Stimulated activated CD8-positive, alpha-beta memory T cell treated with anti-CD3 and anti-CD28 coated beads, Interleukin-4, amount 100 ng/mL, for 4 hours (primary cell): ENCODE data around the gene ROBO2.

Source experiments
- DNase-seq, 2 donors: peaks; one replicate each; pipeline ENCODE4 v3.0.0-alpha.2; 2020; ENCODE audit warnings: low read depth in 2 of 2, low spot score in 1 of 2

ROBO2 gene

GRCh38 chr3:77051591-77051990, 11.7 kb downstream of the ROBO2 start:
- no peak for DNase-seq

GRCh38 chr3:77052051-77052501, 12.2 kb downstream of the ROBO2 start:
- DNase-seq = no peak

GRCh38 chr3:77052733-77053670, 13.1 kb downstream of the ROBO2 start:
- DNase-seq = no peak

- no peak for DNase-seq
Measured at GRCh38 chr3:77053795-77054194, 13.9 kb downstream of the ROBO2 start.

GRCh38 chr3:77055841-77056341, 16.0 kb downstream of the ROBO2 start:
- DNase-seq = no peak

GRCh38 chr3:77059354-77059753, 19.5 kb downstream of the ROBO2 start:
- DNase-seq = no peak

- no peak for DNase-seq
Measured at GRCh38 chr3:77063423-77063822, 23.5 kb downstream of the ROBO2 start.

- no peak for DNase-seq
Measured at GRCh38 chr3:77065750-77066149, 25.9 kb downstream of the ROBO2 start.

GRCh38 chr3:77066829-77067228, 26.9 kb downstream of the ROBO2 start:
- no peak for DNase-seq

GRCh38 chr3:77068808-77069207, 28.9 kb downstream of the ROBO2 start:
- no peak for DNase-seq

- no peak for DNase-seq
Measured at GRCh38 chr3:77071364-77071763, 31.5 kb downstream of the ROBO2 start.

GRCh38 chr3:77071809-77072208, 31.9 kb downstream of the ROBO2 start:
- DNase-seq = no peak

- DNase-seq = no peak
Measured at GRCh38 chr3:77072232-77072631, 32.3 kb downstream of the ROBO2 start.

- no peak for DNase-seq
Measured at GRCh38 chr3:77078279-77078678, 38.4 kb downstream of the ROBO2 start.

- no peak for DNase-seq
Measured at GRCh38 chr3:77079988-77080610, 40.2 kb downstream of the ROBO2 start.

GRCh38 chr3:77081240-77081661, 41.4 kb downstream of the ROBO2 start:
- no peak for DNase-seq

GRCh38 chr3:77084511-77084910, 44.6 kb downstream of the ROBO2 start:
- no peak for DNase-seq

- DNase-seq = no peak
Measured at GRCh38 chr3:77086408-77086807, 46.5 kb downstream of the ROBO2 start.

- DNase-seq = no peak
Measured at GRCh38 chr3:77091809-77092208, 51.9 kb downstream of the ROBO2 start.

- no peak for DNase-seq
Measured at GRCh38 chr3:77093101-77093500, 53.2 kb downstream of the ROBO2 start.

- no peak for DNase-seq
Measured at GRCh38 chr3:77096145-77096544, 56.2 kb downstream of the ROBO2 start.
